ENCODE data around the gene CD164L2. TPM values are rescaled to one million over a fixed set of nuclear protein-coding genes. Genes with fewer than 3 reads are reported as not detected.
"Not testable (repeated sequence)": the region's sequence is repeated elsewhere in the genome, so short reads cannot be mapped to it uniquely, and the experiment has no call there.

CD164L2 gene
- total RNA-seq, 2 experiments from 2014 or later = not detected

DNA sequence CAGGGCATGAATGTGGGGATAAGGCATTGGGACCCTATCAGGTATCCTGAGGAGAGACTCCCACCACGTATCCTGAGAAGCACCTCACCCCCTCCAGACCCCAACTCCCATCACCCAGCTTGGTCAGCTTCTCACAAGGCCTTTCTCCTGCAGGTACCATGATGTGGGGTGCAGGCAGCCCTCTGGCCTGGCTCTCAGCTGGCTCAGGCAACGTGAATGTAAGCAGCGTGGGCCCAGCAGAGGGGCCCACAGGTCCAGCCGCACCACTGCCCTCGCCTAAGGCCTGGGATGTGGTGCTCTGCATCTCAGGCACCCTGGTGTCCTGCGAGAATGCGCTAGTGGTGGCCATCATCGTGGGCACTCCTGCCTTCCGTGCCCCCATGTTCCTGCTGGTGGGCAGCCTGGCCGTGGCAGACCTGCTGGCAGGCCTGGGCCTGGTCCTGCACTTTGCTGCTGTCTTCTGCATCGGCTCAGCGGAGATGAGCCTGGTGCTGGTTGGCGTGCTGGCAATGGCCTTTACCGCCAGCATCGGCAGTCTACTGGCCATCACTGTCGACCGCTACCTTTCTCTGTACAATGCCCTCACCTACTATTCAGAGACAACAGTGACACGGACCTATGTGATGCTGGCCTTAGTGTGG lies 10.6 kb upstream of the CD164L2 start:
- CTCF ChIA-PET = interaction anchor here (0.9 to 7.4 kb wide), 4 partner anchors 36 to 213 kb away, joined by 3 to 159 read pairs (median 18); partner anchors contain the start of gene WASF2
- POLR2A ChIA-PET = no interaction called here

DNA sequence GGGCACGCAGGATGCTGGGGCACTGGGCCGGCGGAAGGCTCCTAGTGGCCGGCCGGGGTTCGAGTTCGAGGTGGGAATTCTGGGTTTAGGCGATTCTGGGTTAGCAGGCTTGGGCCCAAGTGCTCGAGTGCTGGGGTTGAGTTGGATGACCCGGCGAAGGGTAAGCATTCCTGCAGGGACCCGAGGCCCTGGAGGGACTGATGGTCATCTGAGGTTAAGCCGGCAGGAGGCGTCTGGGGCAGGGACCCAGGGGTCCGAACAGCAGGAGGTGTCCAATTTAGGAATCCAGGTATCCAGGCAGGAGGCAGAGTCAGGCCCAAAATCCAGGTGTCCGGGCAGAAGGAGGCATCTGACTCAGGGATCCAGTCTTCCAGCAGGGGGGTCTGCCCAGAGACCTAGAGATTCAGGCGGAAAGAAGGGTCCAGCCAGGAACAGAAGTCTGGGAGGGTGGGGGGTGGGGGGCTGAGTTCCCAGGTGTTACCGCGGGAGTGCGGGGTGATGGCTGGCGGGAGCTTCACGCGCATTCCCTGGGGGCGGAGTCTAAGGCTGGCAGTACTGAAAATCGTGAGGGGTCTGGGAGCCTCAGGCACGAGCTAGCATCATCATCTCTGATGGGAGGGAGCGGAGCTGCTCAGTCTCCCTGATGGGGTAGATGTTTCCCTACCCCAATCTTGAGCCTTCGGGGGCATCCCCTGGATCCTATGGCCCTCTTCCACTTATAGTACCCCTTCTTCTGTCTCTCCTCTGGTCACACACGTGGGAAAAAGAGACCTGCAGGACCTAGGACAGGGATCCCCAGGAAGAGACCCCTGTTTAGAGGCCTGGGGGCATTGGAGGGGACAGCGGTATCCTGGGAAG lies 9.9 kb upstream of the CD164L2 start:
- ChIA-PET POLR2A (no interaction called here), CTCF (interaction anchor here (1.0 to 7.4 kb wide), 2 partner anchors 94 to 214 kb away, joined by 4 to 159 read pairs; no protein-coding TSS in a partner anchor)

DNA sequence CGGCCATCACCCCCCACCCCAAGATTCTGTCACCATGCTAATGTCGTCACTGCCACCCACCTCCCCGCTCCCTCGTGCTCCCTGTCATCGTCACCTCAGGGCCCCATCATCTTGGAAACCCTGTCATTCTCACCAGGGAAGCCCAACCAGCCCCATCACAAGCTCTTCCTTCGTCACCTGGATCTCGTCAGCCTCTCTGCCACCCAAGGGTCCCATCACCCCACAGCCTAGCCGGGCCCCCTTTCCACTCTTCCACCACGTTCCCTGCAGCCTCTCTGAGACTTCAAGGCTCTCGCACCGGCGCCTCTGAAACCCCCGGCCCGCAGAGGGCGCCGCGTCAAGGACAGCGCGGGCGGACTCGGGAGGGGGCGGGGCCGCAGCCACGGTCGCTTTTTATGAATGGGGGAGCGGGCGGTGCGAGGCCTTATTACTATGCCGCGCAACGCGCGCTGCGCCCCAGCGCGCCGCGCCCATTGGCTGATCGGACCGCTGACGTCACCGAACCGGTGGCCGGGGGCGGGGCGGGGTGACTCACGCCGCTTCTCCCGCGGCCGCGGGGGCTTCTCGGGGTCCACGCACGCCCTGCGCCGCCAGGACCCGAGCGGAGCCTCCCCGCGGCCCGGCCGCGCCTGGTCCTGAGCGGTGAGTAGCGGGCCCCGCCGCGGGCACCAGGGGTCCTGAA lies 9.1 kb upstream of the CD164L2 start, which contains the start of gene GPR3:
Gene GPR3, plus strand, starts transcription at position 527 of the 682 bp plus-strand sequence. CDS start 1,177 bp downstream, outside the sequence.
- ChIA-PET POLR2A (interaction anchor here (0.7 to 1.2 kb wide), 2 partner anchors 27 to 105 kb away, joined by 4 to 6 read pairs; no protein-coding TSS in a partner anchor), CTCF (interaction anchor here (0.7 to 7.1 kb wide), 14 partner anchors 26 to 268 kb away, joined by 3 to 107 read pairs (median 4); partner anchors contain the start of genes MAP3K6, SYTL1 and TMEM222)

DNA sequence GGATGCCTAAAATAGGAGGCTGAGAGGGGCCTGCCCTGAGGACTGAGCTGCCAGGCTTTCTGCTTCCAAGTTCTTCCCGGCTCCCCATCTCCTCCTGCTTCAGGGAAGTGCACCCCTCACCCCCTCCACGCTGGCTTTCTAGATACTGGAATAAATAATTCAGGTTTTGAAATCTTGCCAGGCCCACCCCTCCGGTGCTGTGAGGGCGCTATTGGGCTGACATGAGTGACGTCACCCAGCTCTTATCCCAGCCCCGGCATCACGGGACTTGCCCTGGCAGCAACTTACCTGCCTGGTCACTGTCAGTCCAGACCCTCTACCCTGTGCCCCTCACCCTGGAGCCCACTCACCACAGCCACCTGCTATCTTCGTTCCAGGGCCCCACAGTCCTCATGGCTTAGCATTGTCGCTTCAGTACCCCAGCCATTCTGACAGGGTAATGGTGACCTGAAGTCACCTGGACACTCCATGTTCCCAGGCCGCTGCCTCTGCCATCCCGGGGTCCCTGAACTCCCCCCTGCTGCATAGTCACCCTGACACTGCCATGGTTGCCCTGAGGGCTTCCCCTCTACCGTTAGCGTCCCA lies 8.5 kb upstream of the CD164L2 start:
- POLR2A ChIA-PET = interaction anchor here (0.7 to 1.2 kb wide), 2 partner anchors 26 to 106 kb away, joined by 4 to 6 read pairs; no protein-coding TSS in a partner anchor
- CTCF ChIA-PET = interaction anchor here (0.7 to 7.1 kb wide), 17 partner anchors 12 to 269 kb away, joined by 3 to 107 read pairs (median 4); partner anchors contain the start of genes MAP3K6, SYTL1 and TMEM222

DNA sequence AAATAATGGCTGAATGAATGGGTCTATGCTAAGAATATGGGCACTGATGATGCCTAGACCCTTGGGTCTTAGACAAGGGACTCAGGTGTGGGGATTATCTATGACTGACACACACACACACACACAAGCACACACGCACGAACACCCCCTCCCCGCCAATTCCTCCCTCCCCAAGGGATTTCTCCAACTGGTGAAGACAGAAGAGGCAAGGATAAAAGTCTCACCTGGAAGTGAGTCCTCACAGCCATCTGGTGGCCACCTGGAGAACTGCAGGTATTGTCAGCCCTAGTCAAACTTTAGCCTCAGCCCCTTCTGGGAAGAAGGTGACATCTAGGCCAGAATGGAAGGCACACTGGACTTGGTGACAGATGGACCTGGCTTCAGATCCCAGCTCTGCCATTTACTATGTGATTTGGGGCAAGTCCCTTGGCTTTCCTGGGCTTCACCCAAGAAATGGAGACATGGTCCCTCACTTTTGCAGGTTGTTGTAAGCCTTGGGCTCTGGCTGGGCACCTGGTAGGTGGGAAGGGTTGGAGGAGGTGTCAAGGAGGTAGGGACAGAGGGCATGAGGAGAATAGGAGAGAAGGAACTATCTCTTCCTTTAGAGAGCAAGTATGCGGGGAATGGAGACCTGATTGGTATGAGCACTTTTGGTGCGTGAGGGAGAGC lies 5.3 kb upstream of the CD164L2 start:
- POLR2A ChIA-PET = interaction anchor here (1.1 kb wide), 1 partner anchor 23 kb away, joined by 3 read pairs; no protein-coding TSS in a partner anchor
- CTCF ChIA-PET = interaction anchor here (0.6 to 7.1 kb wide), 8 partner anchors 18 to 218 kb away, joined by 3 to 107 read pairs (median 6); partner anchors contain the start of gene MAP3K6

DNA sequence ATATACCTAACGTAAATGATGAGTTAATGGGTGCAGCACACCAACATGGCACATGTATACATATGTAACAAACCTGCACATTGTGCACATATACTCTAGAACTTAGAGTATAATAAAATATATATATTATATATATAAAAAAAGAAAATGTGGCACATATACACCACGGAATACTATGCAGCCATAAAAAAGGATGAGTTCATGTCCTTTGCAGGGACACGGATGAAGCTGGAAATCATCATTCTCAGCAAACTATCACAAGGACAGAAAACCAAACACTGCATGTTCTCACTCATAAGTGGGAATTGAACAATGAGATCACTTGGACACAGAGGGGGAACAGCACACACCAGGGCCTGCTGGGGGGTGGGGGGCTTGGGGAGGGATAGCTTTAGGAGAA lies 1.7 kb upstream of the CD164L2 start:
- CTCF ChIA-PET = interaction anchor here (1.2 to 3.8 kb wide), 3 partner anchors 18 to 52 kb away, joined by 3 to 16 read pairs (median 3); partner anchors contain the start of gene MAP3K6
- POLR2A ChIA-PET = not testable (repeated sequence)

DNA sequence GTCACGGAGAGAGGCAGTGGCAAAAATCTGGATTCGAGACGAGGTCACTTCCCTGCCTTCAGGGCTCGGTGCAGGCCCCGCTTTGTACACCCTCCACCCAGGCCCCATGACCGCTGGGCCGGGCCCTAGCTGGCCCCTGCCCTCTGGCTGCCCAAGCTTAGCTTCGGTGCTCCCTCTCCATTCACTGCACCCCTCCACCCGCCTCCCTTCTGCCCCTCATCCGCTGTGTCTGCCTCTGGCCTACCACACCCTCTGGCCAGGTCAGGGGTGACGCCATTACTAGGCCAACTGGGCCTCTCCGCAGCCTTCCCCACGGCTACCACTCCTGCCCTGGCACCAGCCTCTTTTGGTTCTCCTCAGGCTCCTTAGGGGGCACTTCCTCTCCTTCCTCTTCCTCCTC lies 528 bp upstream of the CD164L2 start:
- POLR2A ChIA-PET = no interaction called here
- CTCF ChIA-PET = interaction anchor here (0.6 to 3.8 kb wide), 3 partner anchors 13 to 82 kb away, joined by 3 to 16 read pairs (median 3); no protein-coding TSS in a partner anchor

DNA sequence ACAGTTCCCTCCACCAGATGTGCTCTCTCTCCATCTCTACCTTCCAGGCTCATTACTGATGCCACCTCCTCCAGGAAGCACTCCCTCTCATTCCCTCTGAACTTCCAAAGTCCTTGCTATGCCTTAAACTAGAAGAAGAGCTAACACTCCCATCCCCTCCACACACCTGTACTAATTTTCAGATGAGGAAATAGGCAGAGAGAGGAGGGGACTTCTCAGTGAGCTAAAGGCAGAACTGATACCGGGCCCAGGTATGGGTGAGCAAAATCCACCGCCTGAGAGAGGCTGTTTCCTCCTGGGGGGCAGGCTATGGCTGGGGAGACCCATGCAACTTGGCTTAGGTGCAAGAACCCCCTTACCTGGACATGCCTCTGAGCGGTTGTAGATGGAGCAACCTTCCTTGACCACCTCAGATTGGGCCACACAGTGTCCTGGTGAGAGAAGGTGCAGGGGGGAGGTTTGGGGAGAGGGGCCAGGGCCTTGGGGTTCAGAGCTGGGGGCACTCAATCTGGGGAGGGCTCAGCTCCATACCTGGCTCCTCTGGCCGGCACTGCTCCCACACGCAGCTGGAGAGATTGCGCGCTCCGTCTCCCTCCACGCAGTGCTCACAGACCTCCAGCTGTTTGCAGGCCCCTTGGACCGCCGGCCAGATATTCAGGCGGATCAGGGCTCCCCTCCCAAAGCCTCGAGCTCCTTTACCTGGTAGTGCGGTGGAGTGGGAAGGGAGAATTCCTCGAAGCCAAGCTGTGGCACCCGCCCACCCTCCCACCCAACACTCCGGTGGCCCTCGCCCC lies 967 bp downstream of the CD164L2 start:
- CTCF ChIA-PET = interaction anchor here (0.6 to 3.8 kb wide), 8 partner anchors 13 to 285 kb away, joined by 3 to 16 read pairs (median 4); partner anchors contain the start of gene MAP3K6
- POLR2A ChIA-PET = no interaction called here

DNA sequence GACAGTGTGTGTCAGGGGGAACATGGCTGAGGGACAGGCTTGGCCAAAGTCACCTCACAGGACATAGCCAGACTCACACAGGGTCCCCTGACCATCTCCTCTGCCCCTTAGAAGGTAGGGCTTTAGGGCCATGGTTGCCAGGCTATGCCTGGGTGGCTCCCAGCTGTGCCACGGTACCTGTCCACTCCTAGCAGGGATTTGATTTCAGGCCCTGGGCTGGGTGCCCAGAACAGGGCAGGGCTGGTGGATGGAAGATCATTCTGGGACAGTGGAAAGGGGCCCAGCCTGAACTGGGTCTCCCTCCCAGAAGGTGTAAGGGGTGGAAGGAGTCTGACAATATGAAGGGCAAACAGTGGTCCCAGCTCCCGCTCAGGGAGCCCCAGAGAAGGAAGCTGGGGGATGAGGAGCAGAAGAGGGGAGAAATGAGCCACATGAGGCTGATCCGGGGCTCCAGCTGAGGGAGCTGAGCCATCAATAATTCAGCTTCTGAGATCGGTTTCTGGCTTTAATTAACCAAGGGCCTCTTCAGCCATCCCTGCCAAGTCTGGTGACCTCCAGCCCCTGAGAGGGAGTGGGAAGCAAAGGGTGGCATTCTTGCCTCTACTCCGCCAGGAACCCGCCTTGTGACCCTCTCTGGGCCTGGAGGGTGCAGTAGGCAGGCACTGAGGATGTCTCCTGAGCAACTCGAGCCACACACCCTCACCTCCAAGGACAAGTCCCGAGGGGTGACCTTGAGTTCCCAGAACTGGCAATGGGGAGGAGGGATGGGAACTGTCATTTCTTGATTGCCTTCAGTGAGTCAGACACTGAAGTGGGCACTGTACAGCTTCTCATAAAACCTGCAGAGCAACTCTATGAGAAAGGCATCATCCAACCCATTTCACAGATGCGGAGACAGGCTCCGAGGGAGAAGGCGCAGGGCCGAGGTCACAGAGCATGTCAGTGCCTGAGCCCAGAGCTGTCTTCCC lies 2.1 kb downstream of the CD164L2 start:
- CTCF ChIA-PET = interaction anchor here (0.6 to 1.9 kb wide), 5 partner anchors 14 to 284 kb away, joined by 3 to 6 read pairs (median 4); no protein-coding TSS in a partner anchor
- POLR2A ChIA-PET = no interaction called here

DNA sequence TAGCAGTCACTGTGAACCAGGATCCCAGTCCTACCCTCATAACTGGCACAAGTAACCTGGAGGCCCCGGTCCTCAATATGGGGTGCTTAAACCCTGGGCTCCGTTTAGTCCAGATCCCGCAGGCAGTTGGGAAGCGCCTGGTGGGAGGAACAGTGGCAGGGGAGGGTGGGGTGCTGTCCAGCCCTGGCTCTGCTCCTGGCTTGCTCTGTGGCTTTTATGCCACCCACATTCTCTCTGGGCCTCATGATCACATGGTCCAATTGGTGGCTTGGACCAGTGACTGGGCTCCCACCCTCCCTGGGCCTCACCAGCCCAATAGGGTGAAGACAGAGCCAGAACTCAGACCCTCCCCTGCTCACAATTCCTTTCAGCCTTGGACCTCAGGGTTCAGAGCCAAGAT lies 2.9 kb downstream of the CD164L2 start:
- ChIA-PET CTCF (no interaction called here), POLR2A (no interaction called here)

DNA sequence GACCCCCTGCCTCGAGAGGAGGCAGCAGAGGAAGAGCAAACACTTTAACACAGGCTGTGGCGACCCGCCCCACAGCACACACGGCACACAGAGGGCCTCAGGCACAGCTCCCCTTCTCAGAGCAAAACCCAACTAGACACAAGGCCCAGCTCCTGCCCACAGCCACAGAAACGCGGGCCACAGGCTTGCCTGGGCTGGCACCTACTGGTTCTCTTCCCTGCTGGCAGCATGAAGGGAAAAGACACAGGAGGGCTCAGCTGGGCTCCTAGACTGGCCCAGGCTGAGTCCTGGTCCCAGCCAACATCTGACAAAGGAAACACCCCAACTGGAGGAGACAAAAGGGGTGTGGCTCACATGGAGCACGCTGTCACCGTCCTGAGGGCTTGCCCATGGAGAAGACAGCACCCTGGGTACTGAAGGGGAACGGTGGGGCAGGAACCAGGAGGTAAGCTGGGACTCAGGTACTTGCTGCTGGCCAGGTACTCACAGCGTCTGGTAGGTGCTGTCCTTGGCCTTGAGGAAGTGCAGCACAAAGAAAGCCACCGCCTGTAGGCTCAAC lies 3.5 kb downstream of the CD164L2 start:
- ChIA-PET POLR2A (no interaction called here), CTCF (interaction anchor here (0.6 to 1.1 kb wide), 4 partner anchors 11 to 278 kb away, joined by 3 to 5 read pairs (median 3); partner anchors contain the start of gene MAP3K6)

DNA sequence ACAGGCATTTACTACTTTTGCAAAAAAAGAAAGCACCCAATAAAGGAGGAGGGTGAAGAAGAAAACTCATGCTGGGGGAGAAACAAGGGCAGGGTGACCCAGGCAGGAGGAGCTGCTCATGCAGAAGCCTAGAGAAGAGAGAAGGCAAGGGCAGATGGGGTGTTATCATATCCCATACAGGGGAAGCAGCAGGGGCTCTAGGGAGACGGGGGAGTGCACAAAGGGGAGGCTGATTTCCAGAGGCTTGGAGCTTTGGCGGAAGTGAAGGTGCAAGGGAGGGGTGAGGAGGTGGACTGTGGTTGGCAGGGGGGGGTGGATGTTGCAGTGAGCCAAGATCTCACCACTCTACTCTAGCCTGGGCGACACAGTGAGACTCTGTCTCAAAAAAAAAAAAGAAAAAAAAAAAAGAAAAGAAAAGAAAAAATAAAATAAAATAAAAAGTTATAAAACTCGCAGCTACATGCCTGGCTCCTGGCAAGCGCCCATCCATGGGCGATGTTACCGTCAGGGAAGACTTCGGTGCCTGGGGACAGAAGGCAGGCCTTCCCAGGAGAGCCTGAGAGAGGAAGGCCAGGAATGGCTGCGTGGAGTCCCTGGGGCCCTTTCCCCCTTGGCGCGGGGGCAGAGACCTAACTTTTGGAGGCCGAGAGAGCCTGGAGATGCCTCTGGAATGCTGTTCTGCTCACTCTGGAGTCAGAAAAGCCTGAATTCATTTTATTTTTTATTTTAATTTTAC lies 5.2 kb downstream of the CD164L2 start:
- ChIA-PET CTCF (interaction anchor here (1.1 to 1.4 kb wide), 3 partner anchors 9 to 82 kb away, joined by 3 read pairs; no protein-coding TSS in a partner anchor), POLR2A (no interaction called here)

DNA sequence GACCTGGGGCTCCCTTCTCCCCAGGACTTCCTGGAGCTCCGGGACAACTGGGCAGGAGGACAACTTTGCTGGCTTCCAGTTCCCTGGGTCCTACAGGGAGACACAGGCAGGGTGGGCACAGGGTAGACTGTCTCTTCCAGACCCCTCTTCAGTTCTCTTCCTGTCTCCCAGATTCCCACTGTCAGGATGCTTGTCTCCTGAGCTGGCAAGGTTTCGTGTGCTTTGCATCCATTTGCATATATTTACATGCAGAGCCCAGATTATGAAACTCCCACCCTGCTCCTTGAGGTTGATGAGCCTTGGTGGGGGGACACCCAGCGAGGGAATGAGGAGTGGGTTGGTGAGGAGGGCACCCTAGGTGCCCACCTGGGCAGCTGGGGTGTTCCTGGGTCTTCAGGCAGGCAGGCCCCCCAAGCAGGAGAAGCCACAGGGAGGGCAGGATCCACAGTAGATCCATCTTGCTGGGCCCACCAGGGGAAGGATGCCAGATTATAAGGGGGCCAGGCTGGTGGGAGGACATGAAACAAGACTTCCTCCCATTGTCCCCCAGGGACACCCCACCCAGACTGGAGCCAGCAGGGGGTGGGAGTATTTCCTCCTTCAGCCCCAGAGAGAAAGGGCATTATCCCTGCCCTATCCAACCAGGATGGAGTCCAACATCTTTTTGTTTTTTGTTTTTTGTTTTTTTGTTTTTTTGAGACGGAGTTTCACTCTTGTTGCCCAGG lies 8.6 kb downstream of the CD164L2 start, which contains the start of gene FCN3:
Gene FCN3, minus strand, starts transcription at position 463 of the 725 bp plus-strand sequence. Its CDS starts 6 bp downstream, at position 457.
- CTCF ChIA-PET = interaction anchor here (0.7 kb wide), 1 partner anchor 41 kb away, joined by 3 read pairs; no protein-coding TSS in a partner anchor
- POLR2A ChIA-PET = no interaction called here
